Coronary artery (tissue), 2 donors: ENCODE measurements around the gene P4HA1.

ENCODE experiments used
- DNase-seq: peaks from one replicate; pipeline ENCODE4 v3.0.0-alpha.2; 2017; ENCODE audit warnings: low spot score
- H3K27ac ChIP-seq, 2 donors: fragments of 200-600 bp; sonication (generic); one replicate each; pipeline ENCODE4 v1.5.1; 2016 to 2019
- H3K4me3 ChIP-seq: fragments of 200-600 bp; sonication (generic); 2 replicates; pipeline ENCODE4 v1.5.1; 2016; ENCODE audit warnings: mild to moderate bottlenecking, moderate library complexity
- TF ChIP-seq, protein P1 (sequence below): fragments of 200-600 bp; sonication (generic); IDR thresholded peaks from one replicate; pipeline ENCODE4 v1.5.1; 2019; ENCODE audit warnings: antibody characterized with exemption

The P4HA1 gene

DNA sequence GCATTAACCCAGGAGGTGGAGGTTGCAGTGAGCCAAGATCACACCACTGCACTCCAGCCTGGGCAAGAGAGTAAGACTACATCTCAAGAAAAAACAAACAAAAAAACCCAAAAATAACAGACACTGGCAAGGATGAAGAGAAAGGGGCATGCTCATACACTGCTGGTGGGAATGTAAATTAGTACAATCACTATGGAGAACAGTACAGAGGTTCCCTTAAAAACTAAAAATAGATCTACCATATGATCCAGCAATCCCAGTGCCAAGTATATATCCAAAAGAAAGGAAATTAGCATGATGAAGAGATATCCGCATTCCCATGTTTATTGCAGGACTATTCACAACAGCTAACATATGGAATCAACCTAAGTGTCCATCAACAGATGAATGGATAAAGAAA, 75.6 kb downstream of the P4HA1 start:
- DNase-seq, result no peak
- TF ChIP-seq, protein P1, sequence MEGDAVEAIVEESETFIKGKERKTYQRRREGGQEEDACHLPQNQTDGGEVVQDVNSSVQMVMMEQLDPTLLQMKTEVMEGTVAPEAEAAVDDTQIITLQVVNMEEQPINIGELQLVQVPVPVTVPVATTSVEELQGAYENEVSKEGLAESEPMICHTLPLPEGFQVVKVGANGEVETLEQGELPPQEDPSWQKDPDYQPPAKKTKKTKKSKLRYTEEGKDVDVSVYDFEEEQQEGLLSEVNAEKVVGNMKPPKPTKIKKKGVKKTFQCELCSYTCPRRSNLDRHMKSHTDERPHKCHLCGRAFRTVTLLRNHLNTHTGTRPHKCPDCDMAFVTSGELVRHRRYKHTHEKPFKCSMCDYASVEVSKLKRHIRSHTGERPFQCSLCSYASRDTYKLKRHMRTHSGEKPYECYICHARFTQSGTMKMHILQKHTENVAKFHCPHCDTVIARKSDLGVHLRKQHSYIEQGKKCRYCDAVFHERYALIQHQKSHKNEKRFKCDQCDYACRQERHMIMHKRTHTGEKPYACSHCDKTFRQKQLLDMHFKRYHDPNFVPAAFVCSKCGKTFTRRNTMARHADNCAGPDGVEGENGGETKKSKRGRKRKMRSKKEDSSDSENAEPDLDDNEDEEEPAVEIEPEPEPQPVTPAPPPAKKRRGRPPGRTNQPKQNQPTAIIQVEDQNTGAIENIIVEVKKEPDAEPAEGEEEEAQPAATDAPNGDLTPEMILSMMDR, result no peak
- H3K4me3 ChIP-seq, result no peak overlapping the region
- no peak overlapping the region for H3K27ac ChIP-seq

- H3K4me3 ChIP-seq, result no peak overlapping the region
- no peak for DNase-seq
- H3K27ac ChIP-seq, result peak overlapping the region; percentile 68 to 69
- TF ChIP-seq, protein P1, result no peak
These were observed 77.6 kb downstream of the P4HA1 start for GRCh38 chr10:73019100-73019499.

- H3K27ac ChIP-seq, result peak overlapping the region; percentile 68 to 69
- TF ChIP-seq, protein P1, result no peak
These were observed 78.0 kb downstream of the P4HA1 start for GRCh38 chr10:73018632-73019031.

DNA sequence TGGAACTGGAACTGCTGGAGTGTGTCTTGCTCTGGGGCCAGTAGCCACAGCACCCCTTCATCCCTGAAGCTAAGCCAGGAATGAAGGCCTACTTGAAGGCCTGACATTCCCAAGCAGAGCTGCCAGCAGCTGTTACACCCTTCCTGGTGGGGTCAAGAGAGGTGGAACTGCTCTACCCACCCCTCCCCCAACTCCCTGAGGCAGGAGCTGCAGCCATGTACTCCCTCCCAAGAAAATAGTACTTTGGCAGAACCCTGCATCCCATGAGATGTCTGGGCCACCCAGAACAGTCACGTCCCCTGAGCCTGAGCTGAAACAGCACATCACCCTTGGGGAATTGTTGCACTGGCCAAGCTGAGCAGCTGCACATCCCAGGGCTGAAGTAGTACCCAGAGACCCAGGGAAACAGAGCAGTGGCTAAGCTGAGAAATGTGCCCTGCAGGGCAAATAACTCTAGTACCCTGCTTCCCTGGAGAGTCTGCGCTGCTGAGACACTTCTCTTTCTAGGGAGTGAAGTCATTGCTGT, 78.6 kb downstream of the P4HA1 start:
- TF ChIP-seq, protein P1, result no peak
- H3K27ac ChIP-seq, result peak overlapping the region; percentile 68 to 69
- no peak overlapping the region for H3K4me3 ChIP-seq
- peak; percentile 78 for DNase-seq

More at GRCh38 chr10:73018632-73019031, 78.0 kb downstream of the P4HA1 start:
- DNase-seq, result no peak
- no peak overlapping the region for H3K4me3 ChIP-seq

DNA sequence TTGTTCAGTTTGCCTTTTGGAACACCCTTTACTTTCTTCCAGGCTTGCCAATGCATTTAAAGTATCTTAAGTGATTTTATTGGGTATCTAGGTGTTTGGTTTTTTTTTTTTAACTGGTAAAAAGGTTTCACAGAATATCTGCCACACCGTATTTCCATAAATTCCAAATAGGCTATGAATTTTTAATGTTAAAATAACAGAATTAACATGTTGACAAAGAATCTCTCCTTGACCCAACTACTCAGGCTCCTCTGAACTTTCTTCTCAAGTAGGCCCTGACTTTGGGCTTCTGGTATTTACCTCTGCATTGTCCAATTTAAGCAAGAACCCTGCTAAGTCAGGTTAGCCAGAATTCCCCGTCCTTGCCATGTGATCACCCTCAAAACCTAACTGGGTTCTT, 80.9 kb downstream of the P4HA1 start:
- no peak for DNase-seq
- no peak overlapping the region for H3K4me3 ChIP-seq
- TF ChIP-seq, protein P1, result no peak
- no peak overlapping the region for H3K27ac ChIP-seq

DNA sequence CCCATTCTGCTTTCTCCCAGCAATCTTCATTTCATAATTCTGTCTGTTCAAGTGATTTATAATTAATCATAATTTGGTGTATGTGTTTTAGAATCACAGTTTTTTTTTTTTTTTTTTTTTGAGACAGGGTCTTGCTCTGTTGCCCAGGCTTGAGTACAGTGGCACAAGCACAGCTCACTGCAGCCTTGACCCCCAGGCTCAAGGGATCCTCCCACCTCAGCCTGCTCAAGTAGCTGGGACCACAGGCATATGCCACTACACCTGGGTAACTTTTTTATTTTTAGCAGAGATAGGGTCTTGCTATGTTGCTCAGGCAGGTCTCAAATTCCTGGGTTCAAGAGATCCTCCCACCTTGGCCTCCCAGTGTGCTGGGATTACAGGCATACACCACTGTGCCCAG, 92.8 kb downstream of the P4HA1 start:
- no peak overlapping the region for H3K27ac ChIP-seq
- DNase-seq, result no peak
- TF ChIP-seq, protein P1, result no peak
- no peak overlapping the region for H3K4me3 ChIP-seq

DNA sequence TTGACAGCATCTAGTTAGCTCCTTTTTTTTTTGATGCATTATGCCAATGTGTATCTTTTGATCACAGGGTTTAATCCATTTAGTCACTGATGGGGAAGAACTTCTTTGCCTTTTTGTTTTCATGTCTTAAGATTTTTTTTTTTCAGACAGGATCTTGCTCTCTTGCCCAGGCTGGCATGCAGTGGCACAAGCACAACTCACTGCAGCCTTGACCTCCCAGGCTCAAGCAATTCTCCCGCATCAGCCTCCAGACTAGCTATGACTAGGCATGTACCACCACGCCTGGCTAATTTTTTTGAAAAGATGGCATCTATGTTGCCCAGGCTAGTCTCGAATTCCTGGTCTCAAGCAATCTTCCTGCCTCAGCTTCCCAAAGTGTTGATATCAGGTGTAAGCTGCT, 95.7 kb downstream of the P4HA1 start:
- DNase-seq, result no peak
- TF ChIP-seq, protein P1, result no peak
- H3K27ac ChIP-seq, result no peak overlapping the region
- no peak overlapping the region for H3K4me3 ChIP-seq
